Ramos (cell line): ENCODE results near the gene RBM44.
"Not testable (repeated sequence)": the region's sequence is repeated elsewhere in the genome, so short reads cannot be mapped to it uniquely, and the experiment has no call there.

Experiments
- in situ Hi-C: fragments of 300-500 bp; cut with MboI; formaldehyde crosslinking; loops from one replicate; pipeline ENCODE4 v1.14.3; 2022; ENCODE audit warnings: low sequenced_read_pairs; ENCODE audit not compliant: unreplicated experiment

The RBM44 gene

GRCh38 chr2:237835372-237835771 is 36.8 kb downstream of the RBM44 start:
- in situ Hi-C loops: no loop called here

GRCh38 chr2:237841051-237841450 is 42.5 kb downstream of the RBM44 start:
- in situ Hi-C loops: no loop called here

- in situ Hi-C loops: not testable (repeated sequence)
These were observed 50.4 kb downstream of the RBM44 start for GRCh38 chr2:237848940-237849339.

- in situ Hi-C loops: no loop called here
These were observed 55.7 kb downstream of the RBM44 start for GRCh38 chr2:237854295-237854694.

- in situ Hi-C loops: no loop called here
These were observed 59.2 kb downstream of the RBM44 start for GRCh38 chr2:237857791-237858190.

- in situ Hi-C loops: no loop called here
These were observed 59.9 kb downstream of the RBM44 start for GRCh38 chr2:237858294-237859081.

- in situ Hi-C loops: no loop called here
These were observed 60.5 kb downstream of the RBM44 start for GRCh38 chr2:237859082-237859433.

GRCh38 chr2:237859533-237860272 is 61.1 kb downstream of the RBM44 start, which contains the start of gene RAMP1:
Gene RAMP1, plus strand, starts transcription at chr2:237859623. Its CDS starts 53 bp downstream, at chr2:237859676.
- in situ Hi-C loops: no loop called here

- in situ Hi-C loops: no loop called here
These were observed 61.8 kb downstream of the RBM44 start for GRCh38 chr2:237860273-237860935.

GRCh38 chr2:237861875-237862527 is 63.4 kb downstream of the RBM44 start:
- in situ Hi-C loops: no loop called here

GRCh38 chr2:237862528-237862895 is 63.9 kb downstream of the RBM44 start:
- in situ Hi-C loops: no loop called here

GRCh38 chr2:237863102-237863511 is 64.5 kb downstream of the RBM44 start:
- in situ Hi-C loops: no loop called here

- in situ Hi-C loops: no loop called here
These were observed 65.3 kb downstream of the RBM44 start for GRCh38 chr2:237863689-237864443.

- in situ Hi-C loops: no loop called here
These were observed 65.9 kb downstream of the RBM44 start for GRCh38 chr2:237864444-237864931.

- in situ Hi-C loops: no loop called here
These were observed 66.5 kb downstream of the RBM44 start for GRCh38 chr2:237864940-237865622.

- in situ Hi-C loops: no loop called here
These were observed 67.1 kb downstream of the RBM44 start for GRCh38 chr2:237865623-237866041.

- in situ Hi-C loops: no loop called here
These were observed 67.6 kb downstream of the RBM44 start for GRCh38 chr2:237866101-237866621.

- in situ Hi-C loops: no loop called here
These were observed 68.9 kb downstream of the RBM44 start for GRCh38 chr2:237867465-237867864.

- in situ Hi-C loops: not testable (repeated sequence)
These were observed 69.5 kb downstream of the RBM44 start for GRCh38 chr2:237868074-237868473.
